Ecto neural progenitor cell (in vitro differentiated cells): ENCODE data around the gene SARM1.

Experiments
- DNase-seq: peaks from one replicate; pipeline ENCODE4 v3.0.0-alpha.2; 2018; ENCODE audit warnings: low spot score

The SARM1 gene

GRCh38 chr17:28368915-28369683 is 2.4 kb upstream of the SARM1 start:
- no peak for DNase-seq

- no peak for DNase-seq
Measured at GRCh38 chr17:28369684-28370034, 1.8 kb upstream of the SARM1 start.

DNA sequence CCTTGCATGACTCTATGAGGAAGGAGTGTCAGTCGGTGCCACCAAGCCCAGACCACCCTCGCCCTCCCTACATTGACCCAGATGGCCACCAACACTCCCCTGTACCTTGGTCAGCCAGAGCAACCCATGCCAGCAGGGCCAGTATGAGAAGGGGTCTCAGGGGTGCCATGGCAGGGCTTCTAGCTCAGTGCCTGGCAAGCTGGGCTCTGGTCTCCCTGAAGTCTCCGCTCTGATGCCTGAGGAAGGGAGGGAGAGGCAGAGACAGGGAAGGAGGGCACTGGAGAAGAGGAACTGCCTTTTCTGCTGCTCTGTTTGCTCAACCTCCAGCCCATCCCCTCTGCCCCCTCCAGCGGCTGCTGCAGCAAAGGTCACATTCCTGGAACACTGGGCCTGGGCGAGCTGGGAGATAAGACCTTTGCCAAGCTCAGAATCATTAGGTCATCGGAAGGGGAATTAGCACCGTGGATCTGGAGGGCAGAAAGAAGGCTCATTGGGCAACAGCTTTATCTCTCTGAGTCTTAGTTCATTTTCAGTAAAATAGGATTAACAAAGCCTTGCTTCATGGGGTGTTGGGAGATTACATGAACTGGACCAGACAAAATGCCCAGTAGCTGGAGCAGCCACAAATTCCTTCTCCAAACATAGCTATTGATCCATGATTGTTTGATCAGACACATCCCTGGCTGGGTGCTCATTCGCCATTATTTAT is 1.3 kb upstream of the SARM1 start, which contains the start of gene VTN:
VTN (minus strand) TSS at position 273 of the 709 bp plus-strand sequence; CDS start at position 169, 104 bp downstream.
- DNase-seq = peak; percentile 90

- no peak for DNase-seq
Measured at GRCh38 chr17:28370744-28371103, 770 bp upstream of the SARM1 start.

DNA sequence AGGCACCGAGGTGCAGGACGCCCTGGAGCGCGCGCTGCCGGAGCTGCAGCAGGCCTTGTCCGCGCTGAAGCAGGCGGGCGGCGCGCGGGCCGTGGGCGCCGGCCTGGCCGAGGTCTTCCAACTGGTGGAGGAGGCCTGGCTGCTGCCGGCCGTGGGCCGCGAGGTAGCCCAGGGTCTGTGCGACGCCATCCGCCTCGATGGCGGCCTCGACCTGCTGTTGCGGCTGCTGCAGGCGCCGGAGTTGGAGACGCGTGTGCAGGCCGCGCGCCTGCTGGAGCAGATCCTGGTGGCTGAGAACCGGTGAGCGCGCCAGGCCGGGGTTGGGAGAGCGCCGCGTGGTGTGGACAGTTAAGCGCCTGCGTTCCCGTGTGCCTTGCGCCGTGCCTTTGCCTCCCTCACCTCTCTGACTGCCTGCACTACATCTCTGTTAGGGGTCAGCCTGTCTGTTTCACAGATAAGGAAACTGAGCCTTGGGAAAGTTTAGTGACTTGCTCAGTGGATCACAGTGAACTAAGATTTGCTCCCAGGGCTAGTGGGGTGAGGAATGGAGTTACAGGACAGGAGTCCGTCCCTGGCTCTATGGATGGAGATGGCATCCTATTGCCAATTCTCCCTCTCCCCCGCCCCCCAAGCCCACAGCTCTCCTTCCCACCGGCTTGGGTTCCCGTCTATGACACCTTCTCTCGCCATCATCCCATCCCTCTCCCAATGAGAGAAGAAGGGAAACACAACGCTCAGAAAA is 880 bp downstream of the SARM1 start:
- no peak for DNase-seq

DNA sequence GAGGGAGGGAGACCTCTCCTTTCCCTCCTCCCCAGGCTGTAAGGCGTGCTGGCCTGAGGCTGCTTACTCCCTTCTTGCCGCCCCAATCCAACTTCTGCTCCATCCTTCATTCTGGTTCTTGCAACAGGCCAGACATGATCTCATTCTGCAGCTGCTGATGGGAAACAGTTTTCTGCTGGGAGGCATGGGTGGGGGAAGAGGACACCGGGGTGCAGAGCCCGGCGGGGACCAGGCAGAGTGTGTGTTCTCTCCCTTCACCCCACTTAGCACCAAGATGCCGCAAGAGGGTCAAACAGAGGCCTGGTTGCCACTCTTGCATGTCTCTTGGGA is 1.4 kb downstream of the SARM1 start:
- DNase-seq = no peak

DNA sequence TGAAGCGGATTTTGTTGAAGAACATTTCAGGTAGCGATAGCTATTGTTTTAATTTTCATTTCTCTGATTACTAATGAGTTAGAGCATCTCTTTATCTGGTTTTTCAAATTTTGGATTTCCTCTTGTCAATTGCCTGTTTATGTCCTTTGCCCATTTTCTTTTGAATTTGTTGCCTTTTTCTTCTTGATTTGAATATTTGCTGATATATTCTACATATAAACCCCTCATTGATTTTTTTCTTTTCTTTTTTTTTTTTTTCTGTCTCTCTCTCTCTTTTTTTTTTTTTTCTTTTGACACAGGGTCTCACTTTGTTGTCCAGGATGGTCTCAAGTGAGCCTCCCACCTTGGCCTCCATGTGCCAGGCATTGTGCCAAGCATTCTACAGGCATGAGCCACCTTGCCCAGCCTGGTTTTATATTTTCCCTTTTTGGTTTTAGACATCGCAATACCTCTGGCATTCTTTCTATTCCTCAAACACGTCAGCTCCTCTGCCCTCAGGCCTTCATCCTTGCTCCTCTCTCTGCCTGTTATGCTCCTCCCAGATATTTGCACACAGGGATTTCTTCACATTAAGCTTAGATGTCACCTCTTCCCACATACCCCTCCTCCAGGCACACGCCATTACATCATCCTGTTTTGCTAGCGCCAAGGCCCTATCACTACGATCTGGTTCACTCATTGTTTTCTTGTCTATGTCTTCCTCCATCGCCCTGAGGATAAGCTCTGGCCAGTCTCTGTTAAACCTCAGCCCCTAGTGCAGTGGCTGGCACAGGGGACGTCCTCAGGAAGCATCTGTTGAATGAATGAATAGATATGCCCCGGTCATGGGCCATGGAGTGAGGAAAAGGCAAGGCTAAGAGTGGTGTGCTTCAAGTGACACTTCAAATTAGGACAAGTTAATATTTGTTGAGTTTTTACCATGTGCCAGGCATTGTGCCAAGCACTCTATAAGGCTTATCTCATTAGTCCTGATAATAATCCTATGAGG is 8.6 kb downstream of the SARM1 start:
- DNase-seq = no peak

DNA sequence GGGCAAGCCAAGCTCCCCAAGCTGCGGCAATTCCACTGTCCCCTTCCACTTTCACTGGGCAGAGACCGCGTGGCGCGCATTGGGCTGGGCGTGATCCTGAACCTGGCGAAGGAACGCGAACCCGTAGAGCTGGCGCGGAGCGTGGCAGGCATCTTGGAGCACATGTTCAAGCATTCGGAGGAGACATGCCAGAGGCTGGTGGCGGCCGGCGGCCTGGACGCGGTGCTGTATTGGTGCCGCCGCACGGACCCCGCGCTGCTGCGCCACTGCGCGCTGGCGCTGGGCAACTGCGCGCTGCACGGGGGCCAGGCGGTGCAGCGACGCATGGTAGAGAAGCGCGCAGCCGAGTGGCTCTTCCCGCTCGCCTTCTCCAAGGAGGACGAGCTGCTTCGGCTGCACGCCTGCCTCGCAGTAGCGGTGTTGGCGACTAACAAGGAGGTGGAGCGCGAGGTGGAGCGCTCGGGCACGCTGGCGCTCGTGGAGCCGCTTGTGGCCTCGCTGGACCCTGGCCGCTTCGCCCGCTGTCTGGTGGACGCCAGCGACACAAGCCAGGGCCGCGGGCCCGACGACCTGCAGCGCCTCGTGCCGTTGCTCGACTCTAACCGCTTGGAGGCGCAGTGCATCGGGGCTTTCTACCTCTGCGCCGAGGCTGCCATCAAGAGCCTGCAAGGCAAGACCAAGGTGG is 9.8 kb downstream of the SARM1 start:
- DNase-seq = peak; percentile 91

GRCh38 chr17:28384281-28385036 is 13.0 kb downstream of the SARM1 start:
- no peak for DNase-seq

DNA sequence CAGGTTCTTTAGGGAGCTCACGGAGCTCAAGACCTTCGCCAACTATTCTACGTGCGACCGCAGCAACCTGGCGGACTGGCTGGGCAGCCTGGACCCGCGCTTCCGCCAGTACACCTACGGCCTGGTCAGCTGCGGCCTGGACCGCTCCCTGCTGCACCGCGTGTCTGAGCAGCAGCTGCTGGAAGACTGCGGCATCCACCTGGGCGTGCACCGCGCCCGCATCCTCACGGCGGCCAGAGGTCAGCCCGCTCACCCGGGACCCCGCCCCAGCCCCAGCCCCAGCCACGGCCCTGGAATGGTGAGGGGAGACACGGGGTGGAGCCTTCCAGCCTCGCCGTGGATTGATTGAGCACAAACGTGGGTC is 13.5 kb downstream of the SARM1 start:
- DNase-seq = no peak

DNA sequence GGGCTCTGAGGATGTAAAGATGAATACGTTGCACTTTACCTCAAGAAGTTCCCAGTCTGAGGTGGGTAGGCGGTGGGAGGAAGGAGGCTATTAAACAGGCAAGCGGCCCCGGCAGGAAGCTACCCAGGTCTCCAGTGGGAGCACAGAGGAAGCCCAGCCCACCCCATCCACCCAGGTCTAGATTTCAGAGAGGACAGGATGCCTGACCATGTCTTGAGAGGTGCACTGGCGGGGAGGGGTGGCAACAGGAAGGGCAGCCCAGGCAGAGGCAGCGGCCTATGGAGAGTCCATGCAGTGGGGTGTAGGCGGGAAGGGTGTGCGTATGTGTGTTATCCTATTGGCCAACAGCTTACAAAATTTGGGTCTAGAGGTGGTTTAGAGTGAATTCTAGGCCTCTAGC is 13.9 kb downstream of the SARM1 start:
- DNase-seq = no peak

DNA sequence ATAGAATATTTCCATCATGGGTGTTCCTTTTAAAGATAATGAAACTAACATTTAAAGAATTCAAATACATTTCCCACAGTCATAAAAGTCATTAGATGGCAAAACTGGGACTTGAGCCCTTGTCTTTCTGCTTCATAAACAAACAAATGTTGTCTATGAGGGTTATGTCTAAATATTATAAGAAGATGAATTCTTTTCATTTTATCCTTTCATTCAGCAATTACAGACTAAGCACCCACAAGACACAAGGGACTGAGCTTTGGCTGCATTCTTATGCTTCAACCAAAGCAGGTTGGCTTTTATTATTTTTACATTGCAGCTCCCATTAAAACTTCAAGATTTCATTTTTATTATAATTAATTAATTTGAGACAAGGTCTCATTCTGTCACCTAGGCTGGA is 14.9 kb downstream of the SARM1 start:
- DNase-seq = no peak

DNA sequence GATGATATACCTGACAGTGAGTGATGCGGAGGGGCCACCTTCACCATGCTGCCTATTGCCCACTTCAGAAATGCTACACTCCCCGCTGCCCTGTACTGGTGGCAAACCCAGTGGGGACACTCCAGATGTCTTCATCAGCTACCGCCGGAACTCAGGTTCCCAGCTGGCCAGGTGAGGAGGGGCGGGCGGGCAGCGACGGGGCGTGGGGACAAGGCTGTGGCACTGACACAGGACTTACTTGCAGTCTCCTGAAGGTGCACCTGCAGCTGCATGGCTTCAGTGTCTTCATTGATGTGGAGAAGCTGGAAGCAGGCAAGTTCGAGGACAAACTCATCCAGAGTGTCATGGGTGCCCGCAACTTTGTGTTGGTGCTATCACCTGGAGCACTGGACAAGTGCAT is 16.6 kb downstream of the SARM1 start:
- no peak for DNase-seq

GRCh38 chr17:28390141-28390540 is 18.6 kb downstream of the SARM1 start:
- DNase-seq = no peak

GRCh38 chr17:28390563-28390962 is 19.1 kb downstream of the SARM1 start:
- DNase-seq = no peak

DNA sequence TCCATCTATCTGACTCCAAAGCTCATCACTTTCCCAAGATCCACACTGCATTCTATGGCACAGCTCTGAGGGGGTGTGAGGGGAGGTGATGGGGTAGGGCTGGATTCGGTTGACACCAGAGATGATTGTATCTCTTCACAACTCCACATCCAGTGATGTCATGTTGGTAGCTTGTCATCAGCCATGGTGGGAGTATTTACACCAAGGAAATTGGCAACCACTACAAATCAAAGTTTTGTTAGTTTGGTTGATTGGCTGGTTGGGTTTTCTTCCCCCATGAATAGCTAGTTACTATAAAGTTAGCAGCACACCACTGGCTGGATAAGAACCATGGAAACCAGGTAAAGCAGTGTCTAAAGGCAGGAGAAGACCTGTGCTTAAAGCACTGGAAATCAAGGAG is 19.5 kb downstream of the SARM1 start:
- no peak for DNase-seq

DNA sequence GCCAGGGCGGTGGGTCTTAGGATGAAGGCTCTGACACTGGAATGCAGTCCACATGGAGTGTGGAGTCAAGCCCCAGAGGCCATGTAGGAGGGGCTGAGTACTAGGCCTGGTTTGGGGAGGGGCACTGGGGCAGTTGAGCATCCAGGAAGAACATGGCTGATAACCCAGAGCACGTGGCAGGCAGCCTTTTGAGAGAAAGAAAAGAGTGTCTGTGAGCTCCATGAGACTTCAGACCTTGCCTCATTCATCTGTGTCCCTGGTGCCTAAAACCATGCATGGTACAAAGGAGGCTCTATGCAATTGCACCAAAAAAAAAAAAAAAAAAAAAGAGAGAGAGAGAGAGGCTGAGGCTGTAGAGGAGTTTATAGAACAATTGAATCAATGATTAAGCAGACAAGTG is 19.9 kb downstream of the SARM1 start:
- DNase-seq = no peak

- DNase-seq = no peak
Measured at GRCh38 chr17:28392491-28392890, 21.0 kb downstream of the SARM1 start.

GRCh38 chr17:28394337-28395116 is 23.0 kb downstream of the SARM1 start:
- no peak for DNase-seq

- DNase-seq = no peak
Measured at GRCh38 chr17:28395426-28395825, 23.9 kb downstream of the SARM1 start.
